ENCODE measurements around the gene IDI2.

- no peak for TF ChIP-seq POLR2A (IDR thresholded peaks at IDR 0.05)
- no peak for TF ChIP-seq CTCF (IDR thresholded peaks at IDR 0.05)
These were observed 30.1 kb downstream of the IDI2 start for GRCh38 chr10:995559-995926.

Data from adrenal gland (tissue), 5 donors.